ENCODE measurements around the gene EIF2S3. TPM values are rescaled to one million over a fixed set of nuclear protein-coding genes. Genes with fewer than 3 reads are reported as not detected.

Gene EIF2S3
- polyA plus RNA-seq, 1 donor from 2014 or later = 93.9 TPM

DNA sequence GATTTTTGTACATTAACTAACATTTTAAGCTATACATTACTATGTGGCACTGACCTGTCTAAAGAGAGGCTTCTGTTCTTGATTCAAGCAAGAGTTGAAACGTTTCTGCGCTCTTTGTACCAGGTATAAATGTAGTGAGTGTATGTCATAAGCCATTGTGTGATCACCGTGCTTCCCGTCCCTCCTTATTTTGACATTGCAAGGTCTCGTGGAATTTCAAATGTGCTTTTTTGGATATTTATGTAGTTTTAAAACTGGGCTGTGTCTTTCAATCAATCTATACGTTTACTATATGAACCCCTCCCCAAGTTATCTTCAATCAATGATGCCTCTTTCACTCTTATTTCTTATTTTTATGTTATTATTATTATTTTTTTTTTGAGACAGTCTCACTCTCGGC, 27.7 kb upstream of the EIF2S3 start, which contains the start of gene KLHL15:
TSS of gene KLHL15 (minus strand) at position 101 of the 400 bp plus-strand sequence. CDS start 20,493 bp downstream, outside the sequence.
- no peaks in the 10 kb centered on the region for H3F3A ChIP-seq (ENCODE audit: insufficient read depth, low read length, poor library complexity, severe bottlenecking)
- H3K27ac ChIP-seq (ENCODE audit: low read length) = peak within 1 kb of the TSS; percentile 85
- TF ChIP-seq, protein P1, sequence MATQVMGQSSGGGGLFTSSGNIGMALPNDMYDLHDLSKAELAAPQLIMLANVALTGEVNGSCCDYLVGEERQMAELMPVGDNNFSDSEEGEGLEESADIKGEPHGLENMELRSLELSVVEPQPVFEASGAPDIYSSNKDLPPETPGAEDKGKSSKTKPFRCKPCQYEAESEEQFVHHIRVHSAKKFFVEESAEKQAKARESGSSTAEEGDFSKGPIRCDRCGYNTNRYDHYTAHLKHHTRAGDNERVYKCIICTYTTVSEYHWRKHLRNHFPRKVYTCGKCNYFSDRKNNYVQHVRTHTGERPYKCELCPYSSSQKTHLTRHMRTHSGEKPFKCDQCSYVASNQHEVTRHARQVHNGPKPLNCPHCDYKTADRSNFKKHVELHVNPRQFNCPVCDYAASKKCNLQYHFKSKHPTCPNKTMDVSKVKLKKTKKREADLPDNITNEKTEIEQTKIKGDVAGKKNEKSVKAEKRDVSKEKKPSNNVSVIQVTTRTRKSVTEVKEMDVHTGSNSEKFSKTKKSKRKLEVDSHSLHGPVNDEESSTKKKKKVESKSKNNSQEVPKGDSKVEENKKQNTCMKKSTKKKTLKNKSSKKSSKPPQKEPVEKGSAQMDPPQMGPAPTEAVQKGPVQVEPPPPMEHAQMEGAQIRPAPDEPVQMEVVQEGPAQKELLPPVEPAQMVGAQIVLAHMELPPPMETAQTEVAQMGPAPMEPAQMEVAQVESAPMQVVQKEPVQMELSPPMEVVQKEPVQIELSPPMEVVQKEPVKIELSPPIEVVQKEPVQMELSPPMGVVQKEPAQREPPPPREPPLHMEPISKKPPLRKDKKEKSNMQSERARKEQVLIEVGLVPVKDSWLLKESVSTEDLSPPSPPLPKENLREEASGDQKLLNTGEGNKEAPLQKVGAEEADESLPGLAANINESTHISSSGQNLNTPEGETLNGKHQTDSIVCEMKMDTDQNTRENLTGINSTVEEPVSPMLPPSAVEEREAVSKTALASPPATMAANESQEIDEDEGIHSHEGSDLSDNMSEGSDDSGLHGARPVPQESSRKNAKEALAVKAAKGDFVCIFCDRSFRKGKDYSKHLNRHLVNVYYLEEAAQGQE (IDR thresholded peaks at IDR 0.05; ENCODE audit: borderline replicate concordance) = no peak
- TF ChIP-seq SMC3 (conservative IDR thresholded peaks at IDR 0.05; ENCODE audit: poor library complexity) (no peak), EZH2 (IDR thresholded peaks at IDR 0.05; ENCODE audit: borderline replicate concordance, insufficient read depth, low read length, poor library complexity, severe bottlenecking) (no peak), RAD21 (conservative IDR thresholded peaks at IDR 0.05) (no peak), POLR2AphosphoS5 (IDR thresholded peaks at IDR 0.05) (no peak), TAF1 (IDR thresholded peaks at IDR 0.05; ENCODE audit: low read depth) (no peak), EP300 (conservative IDR thresholded peaks at IDR 0.05; ENCODE audit: poor library complexity, severe bottlenecking) (no peak), MXI1 (conservative IDR thresholded peaks at IDR 0.05; ENCODE audit: poor library complexity, severe bottlenecking) (no peak)
- TF ChIP-seq, protein P2, sequence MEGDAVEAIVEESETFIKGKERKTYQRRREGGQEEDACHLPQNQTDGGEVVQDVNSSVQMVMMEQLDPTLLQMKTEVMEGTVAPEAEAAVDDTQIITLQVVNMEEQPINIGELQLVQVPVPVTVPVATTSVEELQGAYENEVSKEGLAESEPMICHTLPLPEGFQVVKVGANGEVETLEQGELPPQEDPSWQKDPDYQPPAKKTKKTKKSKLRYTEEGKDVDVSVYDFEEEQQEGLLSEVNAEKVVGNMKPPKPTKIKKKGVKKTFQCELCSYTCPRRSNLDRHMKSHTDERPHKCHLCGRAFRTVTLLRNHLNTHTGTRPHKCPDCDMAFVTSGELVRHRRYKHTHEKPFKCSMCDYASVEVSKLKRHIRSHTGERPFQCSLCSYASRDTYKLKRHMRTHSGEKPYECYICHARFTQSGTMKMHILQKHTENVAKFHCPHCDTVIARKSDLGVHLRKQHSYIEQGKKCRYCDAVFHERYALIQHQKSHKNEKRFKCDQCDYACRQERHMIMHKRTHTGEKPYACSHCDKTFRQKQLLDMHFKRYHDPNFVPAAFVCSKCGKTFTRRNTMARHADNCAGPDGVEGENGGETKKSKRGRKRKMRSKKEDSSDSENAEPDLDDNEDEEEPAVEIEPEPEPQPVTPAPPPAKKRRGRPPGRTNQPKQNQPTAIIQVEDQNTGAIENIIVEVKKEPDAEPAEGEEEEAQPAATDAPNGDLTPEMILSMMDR (IDR thresholded peaks at IDR 0.05; ENCODE audit: poor library complexity, severe bottlenecking) = no peak
- H3K4me2 ChIP-seq (ENCODE audit: low read length) = no peak within 1 kb of the TSS
- H3K79me2 ChIP-seq (replicated peaks; ENCODE audit: insufficient read depth, low read length) = peaks cover 10% of the 10 kb centered on the region
- no peaks in the 10 kb centered on the region for H3K27me3 ChIP-seq (ENCODE audit: insufficient read depth, low read depth, low read length)
- no peaks in the 10 kb centered on the region for H3K9me2 ChIP-seq (ENCODE audit: insufficient read depth, low read length)
- H2AFZ ChIP-seq (ENCODE audit: low read depth, low read length) = peak within 1 kb of the TSS; percentile 27
- H3K9me3 ChIP-seq (ENCODE audit: low read length) = no peaks in the 10 kb centered on the region
- no peaks in the 10 kb centered on the region for H4K20me1 ChIP-seq (ENCODE audit: insufficient read depth)
- no peaks in the 10 kb centered on the region for H3K36me3 ChIP-seq (ENCODE audit: insufficient read depth, low read length)
- peak within 1 kb of the TSS; percentile 78 for H3K4me3 ChIP-seq (ENCODE audit: low read length)
- H3K9ac ChIP-seq (ENCODE audit: low read length) = peak within 1 kb of the TSS; percentile 75

DNA sequence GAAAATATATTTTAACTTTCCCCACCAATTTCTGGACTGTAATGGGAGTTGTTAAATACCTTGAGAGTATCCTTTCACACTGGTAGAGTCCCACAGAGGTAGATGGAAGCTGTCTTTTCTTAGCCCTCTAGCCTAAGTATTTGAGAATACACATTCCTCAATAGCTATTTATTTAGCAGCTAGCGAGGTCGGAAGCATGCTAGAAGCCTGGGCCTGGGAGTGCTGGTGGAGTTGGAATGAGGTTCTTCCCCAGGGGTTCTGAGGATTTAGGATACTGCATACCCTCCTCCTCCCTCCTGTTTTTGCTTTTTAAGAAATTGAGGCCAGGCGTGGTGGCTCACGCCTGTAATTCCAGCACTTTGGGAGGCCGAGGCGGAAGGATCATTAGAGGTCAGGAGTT, 26.8 kb upstream of the EIF2S3 start:
- no peak overlapping the region for H3K27ac ChIP-seq (ENCODE audit: low read length)

More for the DNA sequence above, 26.8 kb upstream of the EIF2S3 start:
- Histone ChIP-seq H3K9me3 (ENCODE audit: low read length) (no peaks in the 10 kb centered on the region), H3K27me3 (ENCODE audit: insufficient read depth, low read depth, low read length) (no peaks in the 10 kb centered on the region), H3K4me3 (ENCODE audit: low read length) (no peak overlapping the region), H4K20me1 (ENCODE audit: insufficient read depth) (no peaks in the 10 kb centered on the region), H3K4me2 (ENCODE audit: low read length) (no peak overlapping the region), H3K9ac (ENCODE audit: low read length) (no peak overlapping the region), H3K79me2 (replicated peaks; ENCODE audit: insufficient read depth, low read length) (peaks cover 9% of the 10 kb centered on the region), H3F3A (ENCODE audit: insufficient read depth, low read length, poor library complexity, severe bottlenecking) (no peaks in the 10 kb centered on the region), H3K9me2 (ENCODE audit: insufficient read depth, low read length) (no peaks in the 10 kb centered on the region), H2AFZ (ENCODE audit: low read depth, low read length) (no peak overlapping the region), H3K36me3 (ENCODE audit: insufficient read depth, low read length) (no peaks in the 10 kb centered on the region)
- no peak for TF ChIP-seq POLR2AphosphoS5 (IDR thresholded peaks at IDR 0.05)
- TF ChIP-seq SMC3 (conservative IDR thresholded peaks at IDR 0.05; ENCODE audit: poor library complexity) = no peak
- TF ChIP-seq EZH2 (IDR thresholded peaks at IDR 0.05; ENCODE audit: borderline replicate concordance, insufficient read depth, low read length, poor library complexity, severe bottlenecking) = no peak
- TF ChIP-seq, protein P1 (IDR thresholded peaks at IDR 0.05; ENCODE audit: borderline replicate concordance) = no peak
- no peak for TF ChIP-seq EP300 (conservative IDR thresholded peaks at IDR 0.05; ENCODE audit: poor library complexity, severe bottlenecking)
- TF ChIP-seq MXI1 (conservative IDR thresholded peaks at IDR 0.05; ENCODE audit: poor library complexity, severe bottlenecking) = no peak
- no peak for TF ChIP-seq TAF1 (IDR thresholded peaks at IDR 0.05; ENCODE audit: low read depth)
- TF ChIP-seq, protein P2 (IDR thresholded peaks at IDR 0.05; ENCODE audit: poor library complexity, severe bottlenecking) = no peak
